Endometrial microvascular endothelial cells (primary cell): ENCODE results near the gene HLCS. TPM values are rescaled to one million over a fixed set of nuclear protein-coding genes. Genes with fewer than 3 reads are reported as not detected.

Experiments used
- in situ Hi-C: cut with HindIII; loops from 2 replicates; pipeline ENCODE4 v1.10.0; 2017; ENCODE audit warnings: low sequenced_read_pairs, low pct_unique_long_range_greater_than_20kb; ENCODE audit errors: inconsistent ontology term
- total RNA-seq: library from RNA; depleted of rRNA; stranded (reverse); fragments of >200 nt; gene quantifications from one replicate; pipeline ENCODE4 v1.2.3, GENCODE V29; 2015; ENCODE audit errors: inconsistent ontology term

The HLCS gene
- total RNA-seq, 1 donor from 2014 or later = 29.3 TPM

DNA sequence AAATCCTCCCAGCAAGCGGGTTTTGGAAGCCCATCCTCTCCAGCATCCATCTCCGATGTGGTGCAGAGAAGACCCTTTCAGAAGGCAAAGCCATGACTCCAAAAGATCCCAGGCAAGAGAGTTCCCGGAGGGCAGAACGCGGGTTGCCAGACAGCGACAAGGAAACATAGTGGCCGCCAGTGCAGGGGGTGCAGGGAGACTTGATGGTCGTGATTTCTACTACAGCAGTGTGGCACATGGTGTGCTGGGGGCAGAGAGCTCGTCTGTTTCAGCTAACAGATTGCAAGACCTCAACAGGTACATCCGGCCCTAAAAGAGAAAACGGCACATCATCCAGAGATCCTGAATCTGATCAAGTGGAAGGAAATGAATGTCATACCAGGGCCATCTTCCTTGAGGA is 74.3 kb downstream of the HLCS start:
- in situ Hi-C loops = no loop called here

DNA sequence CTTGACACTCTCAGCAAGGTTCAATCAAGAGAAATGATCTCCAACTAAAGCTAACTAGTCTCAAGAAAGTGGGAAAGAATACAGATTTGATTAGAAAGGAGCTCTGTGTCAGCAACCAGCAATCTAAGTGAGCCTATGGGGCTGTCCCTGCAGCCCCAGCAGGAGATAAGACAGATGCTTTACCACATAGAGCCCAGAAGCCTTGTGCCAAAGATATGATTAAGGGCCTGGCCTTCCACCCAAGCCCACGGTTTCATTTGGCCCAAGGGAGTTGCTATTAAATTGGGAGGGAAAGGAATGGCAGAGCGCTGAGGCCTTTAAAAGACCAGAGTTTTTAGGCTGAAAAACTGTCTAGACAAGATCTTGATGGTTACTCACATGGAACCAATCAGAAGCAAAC is 74.8 kb downstream of the HLCS start:
- in situ Hi-C loops = no loop called here

DNA sequence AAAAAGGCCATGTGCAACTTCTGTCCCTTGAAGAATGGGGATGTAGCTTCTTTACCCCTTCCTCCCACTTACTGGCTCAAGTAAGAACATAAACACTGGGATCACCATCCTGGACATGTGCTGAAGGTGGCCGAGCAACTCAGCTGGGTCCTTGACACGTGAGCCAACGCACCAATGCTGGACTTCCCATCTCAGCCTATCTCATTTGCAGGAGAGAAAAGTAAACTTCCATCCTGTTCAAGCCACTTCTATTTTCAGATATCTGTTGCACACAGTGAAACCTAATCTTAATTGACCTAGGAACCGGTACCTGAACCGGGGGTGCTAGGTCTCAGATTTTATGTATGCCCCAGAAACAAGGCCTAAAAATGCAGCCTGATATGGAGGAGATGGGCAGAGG is 75.3 kb downstream of the HLCS start:
- in situ Hi-C loops = no loop called here

DNA sequence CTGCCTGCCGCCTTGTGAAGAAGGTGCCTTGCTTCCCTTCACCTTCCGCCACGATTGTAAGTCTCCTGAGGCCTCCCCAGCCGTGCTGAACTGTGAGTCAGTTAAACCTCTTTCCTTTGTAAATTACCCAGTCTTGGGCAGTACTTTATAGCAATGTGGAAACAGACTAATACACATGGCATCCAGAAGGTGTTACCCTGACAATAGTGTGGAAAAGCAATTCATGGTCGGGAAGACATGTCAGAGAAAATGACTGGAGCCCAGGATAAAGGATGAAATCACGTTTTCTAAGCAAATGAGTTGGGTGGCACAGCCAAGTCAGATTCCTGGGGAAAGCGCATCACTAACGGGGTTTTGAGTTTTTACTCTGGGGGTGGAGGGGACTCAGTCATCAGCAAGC is 76.4 kb downstream of the HLCS start:
- in situ Hi-C loops = no loop called here

DNA sequence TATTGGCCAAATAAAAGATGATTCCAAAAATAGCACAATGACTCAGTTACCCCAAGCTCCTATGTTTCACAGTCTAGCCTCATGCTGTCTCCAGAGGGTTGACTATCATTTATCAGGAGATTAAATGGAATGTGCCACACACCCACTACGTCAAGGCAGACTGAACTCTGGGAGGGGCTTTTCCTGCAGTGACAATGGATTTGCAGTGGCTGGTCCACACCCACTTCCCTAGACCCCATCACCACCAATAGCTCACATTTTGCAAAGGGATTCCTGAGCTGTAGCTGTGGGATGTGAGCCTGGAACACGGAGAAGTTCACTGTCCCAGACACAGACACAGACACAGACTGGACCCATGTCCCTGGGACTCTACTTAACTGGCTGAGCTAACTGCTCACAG is 77.1 kb downstream of the HLCS start:
- in situ Hi-C loops = no loop called here

DNA sequence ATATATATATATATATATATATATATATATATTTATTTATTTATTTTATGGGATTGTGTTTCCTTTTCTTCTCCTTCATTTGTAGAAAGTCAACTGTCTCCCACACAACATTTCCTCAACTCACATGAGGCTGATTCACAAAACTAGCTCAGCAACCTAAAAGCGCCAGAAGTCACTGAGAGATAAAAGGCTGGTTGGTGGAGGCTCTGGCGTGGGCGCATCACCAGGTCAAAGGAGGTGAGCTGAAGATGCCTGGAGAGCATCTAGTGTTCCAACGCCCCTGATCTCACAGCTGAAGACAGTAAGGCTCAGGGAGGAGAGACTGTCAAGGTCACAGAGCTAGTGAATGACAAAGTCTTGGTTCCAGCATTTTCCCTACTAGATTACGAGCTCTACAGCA is 78.0 kb downstream of the HLCS start:
- in situ Hi-C loops = no loop called here

DNA sequence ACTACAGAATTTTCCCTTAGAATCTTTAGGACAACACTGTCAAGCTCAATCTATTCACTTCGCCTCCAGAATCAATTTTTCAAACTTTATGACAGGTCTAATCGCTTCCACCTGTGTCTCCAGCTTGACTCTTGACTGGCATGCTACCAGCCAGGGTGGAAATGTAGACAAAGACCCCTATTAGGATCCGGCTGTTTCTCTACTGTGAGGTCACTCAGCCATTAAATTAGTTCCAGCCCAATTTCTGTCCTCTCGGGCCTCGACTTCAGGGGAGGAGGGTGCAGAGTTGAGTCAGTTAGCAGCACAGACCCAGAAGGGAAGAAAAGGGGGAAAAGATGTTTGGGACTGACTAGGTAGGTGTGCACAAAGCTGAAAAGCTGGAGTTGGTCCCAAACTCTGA is 78.5 kb downstream of the HLCS start:
- in situ Hi-C loops = no loop called here

DNA sequence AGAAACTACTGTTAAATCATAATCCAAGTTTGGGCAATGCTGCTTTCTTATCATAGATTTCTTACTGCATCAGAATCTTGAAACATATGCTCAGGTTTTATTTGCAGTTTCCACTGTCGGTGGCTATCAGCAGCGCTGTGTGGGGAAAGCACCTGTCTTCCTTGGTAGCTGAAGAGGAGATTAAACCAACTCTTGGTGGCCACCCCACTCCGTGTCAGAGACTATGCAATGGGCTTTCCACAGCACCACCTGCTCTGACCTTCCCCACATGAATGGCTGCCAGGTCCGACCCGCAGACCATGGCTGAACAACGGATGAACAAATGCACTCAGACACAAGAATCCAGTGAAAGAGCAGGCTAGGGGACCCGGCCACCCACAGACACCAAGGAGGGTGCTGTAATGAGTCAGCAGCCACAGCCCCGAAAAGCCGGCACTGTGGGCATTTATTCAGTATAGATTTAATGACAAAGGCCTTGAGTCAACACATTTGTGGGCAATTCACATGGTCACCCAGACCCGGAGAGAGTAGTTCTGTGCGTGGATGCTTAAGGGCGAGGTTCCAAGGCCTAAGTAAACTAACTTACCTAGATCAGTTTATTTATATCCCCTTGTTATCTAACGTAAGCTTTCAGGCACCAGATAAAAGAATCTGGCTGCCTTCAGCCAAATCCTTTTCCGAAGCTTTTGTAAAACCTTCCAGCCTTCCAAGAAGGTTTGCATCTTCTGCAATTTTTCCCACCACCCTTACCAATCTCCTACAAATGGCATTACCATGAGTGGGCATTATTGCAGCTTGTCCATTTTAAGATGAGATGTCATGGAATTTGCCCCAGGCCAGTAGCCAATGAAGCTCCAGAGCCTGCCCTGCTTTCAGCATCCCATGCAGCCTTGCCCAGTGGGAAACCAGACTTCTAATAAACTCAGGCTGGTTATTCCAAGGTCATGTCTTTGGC is 82.7 kb downstream of the HLCS start:
- in situ Hi-C loops = no loop called here

DNA sequence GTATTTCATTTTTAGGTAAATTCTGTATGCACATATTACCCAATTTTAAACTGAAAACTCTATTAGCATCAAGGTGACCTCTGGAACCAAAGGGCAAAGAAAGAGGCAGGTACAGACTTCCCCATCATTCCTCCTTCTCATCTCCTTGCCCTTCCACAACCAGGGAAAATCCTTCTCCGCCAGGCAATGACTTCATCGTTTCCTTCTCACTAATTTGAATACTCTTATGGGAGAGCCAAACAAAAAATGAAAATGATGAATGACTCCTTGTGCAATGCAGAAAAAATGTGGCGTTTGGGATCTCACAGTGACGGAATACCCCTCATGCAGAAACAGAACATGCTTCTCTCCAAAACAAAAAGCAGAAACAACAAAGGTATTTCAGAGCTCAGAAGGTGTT is 83.7 kb downstream of the HLCS start:
- in situ Hi-C loops = no loop called here

DNA sequence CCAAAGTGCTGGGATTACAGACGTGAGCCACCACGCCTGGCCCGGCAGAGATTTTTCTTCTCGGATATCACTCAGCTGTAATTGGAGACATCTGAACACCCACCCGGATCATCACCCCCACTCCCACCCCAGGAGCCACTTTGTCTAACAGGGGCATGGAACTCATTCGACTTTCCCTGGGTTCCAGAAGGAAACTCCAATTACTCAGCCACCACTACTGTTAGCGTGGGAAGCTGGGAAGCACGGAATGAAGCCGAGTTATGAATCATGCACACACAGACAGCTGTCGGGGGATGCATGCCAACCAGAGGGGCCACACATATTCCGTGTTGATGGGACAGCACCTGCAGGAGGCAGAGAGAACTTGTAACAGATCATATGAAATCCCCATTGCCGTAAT is 85.2 kb downstream of the HLCS start:
- in situ Hi-C loops = no loop called here

DNA sequence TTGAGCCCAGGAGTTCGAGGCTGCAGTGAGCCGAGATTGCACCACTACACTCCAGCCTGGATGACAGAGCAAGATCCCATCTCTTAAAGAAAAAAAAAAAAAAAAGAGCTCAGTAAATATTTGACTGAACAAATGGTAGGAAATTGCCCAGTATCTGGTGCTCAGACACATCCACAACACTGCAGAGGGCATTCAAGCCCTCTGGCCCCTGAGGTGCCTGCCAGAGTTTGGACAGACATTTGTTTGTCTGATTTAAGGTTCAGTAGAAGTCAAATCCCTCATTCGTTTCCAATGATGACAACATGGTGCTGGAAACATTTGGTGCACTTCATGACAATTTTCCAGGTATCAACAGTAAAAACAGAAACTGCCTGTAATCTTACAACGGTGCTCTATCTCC is 86.6 kb downstream of the HLCS start:
- in situ Hi-C loops = no loop called here

DNA sequence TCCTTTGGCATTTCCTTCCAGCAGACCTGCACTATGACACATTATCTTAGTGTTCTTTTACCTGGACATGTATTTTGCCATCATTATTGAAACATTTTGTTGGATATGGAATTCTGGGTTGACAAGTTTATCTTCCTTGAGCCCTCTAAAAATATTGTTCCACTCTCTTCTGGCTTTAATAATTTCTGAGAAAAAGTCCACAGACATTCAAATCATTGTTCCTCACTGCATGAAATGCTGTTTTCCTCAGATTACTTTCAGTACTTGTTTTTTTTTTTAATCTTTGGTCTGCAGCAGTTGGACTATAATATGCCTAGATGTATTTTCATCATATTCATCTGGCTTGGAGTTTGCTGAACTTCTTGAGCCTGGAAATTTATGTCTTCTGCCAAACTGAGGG is 88.7 kb downstream of the HLCS start:
- in situ Hi-C loops = no loop called here

DNA sequence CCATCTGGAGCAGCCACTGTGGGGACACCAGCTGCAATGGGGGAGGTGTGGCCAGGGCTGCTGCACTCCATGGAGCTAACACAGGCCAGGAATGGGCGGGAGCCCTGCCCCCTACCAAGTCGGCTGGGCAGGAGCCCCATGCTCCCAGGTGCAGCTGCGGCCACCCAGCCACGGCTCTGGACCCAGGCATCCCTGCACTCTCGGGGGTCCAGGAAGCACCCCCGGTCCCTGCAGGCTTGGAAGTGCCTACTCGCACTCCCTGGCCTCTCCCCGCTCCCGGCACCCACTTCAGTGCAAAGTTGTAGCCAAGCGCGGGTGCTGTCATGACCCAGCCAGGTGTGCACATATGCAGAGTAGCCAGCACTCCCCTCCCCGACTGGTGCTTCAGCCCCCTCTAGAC is 91.8 kb downstream of the HLCS start:
- in situ Hi-C loops = no loop called here

DNA sequence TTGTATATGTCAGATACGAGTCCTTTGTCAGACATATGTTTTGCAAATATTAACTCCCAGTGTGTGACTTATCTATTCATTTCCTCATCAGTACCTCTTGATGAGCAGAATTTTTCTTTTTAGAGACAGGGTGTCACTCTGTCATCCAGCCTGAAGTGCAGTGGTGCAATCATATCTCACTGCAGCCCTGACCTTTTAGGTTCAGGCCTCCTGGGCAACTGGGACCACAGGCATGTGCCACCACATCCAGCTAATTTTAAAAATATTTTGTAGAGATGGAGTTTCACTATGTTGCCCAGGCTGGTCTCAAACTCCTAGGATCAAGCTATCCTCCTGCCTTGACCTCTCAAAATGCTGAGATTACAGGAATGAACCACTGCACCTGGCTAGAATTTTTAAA is 93.0 kb downstream of the HLCS start:
- in situ Hi-C loops = no loop called here

DNA sequence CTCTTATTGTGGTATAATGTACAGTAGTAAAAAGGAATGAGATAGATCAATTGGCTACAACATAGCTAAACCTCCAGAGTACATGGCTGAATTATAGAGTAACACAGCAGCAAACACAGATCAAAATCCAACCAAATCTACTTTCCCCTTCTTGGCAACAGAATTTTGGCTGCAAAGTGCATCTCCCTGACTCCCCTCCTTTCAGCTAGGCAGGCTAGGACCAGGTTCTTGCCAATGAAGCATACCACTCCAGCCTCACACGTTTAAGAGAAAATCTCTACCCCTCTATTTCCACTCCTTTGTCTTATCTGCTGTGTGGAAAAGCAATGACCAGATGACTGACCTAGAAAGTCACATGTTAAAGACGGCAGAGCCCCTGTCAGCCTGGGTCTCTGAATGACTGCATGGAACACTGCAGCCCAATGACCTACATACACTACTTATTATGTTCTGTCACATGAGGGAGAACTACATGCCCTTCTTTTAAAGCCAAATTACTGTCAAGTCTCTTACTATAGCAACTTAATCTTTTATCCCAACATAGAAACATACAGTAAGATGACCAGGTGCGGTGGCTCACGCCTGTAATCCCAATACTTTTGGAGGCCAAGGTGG is 99.1 kb downstream of the HLCS start:
- in situ Hi-C loops = no loop called here

DNA sequence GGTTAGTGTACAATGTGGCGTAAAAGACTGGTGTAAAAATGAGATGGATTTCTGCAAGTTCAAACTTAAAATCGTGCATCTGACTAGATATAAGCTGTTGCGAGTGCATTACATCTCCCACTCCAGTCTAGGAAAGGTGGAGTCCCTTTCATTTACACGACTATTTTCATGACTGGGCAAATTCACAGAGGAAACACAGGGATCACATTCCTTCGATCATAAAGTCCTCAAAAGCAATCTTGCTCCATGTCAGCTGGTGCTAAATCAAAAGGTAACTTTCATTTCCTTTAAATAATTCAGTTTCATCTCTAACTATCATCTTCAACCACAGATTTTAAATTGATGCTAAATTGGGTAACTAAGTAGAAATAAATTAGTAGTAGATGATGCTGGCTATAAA is 100.0 kb downstream of the HLCS start:
- in situ Hi-C loops = no loop called here

DNA sequence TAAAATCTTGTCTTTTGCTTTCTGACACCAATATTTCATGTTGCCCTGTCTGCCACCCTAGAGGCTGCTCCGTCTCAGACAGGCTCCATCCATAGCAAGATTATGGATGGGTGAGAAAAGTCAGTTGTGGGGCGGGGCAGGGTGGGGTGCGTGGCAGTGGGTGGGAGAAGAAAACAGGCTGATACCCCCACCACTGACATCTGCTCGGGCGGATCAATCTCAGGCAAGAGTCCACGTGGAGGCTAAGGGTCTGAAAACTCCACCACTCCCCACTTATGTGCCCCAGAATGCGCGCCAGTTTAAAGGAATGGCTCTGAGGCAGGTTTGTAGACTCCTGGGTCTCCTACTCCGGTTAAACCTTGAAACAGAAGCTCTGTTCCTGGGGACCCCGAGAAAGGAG is 101.5 kb downstream of the HLCS start:
- in situ Hi-C loops = no loop called here

DNA sequence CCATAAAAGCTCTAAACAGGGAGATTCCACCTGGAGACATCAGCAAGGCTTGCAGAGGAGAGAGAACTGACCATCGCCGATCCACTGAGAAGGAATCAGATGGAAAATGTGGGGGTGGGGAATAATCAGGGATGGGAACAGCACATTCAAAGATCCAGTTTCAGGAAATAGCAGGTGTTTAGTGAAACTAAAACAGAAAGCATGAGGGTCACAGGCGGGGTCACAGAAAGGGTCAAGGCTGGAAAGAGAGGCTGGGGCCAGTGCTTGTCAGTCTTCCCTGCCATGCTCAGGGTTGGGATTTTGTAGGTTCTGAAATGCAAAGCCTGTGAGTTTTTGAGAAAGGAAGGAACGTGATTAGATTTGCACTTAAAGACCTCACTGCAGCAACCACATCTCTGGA is 103.2 kb downstream of the HLCS start:
- in situ Hi-C loops = no loop called here

DNA sequence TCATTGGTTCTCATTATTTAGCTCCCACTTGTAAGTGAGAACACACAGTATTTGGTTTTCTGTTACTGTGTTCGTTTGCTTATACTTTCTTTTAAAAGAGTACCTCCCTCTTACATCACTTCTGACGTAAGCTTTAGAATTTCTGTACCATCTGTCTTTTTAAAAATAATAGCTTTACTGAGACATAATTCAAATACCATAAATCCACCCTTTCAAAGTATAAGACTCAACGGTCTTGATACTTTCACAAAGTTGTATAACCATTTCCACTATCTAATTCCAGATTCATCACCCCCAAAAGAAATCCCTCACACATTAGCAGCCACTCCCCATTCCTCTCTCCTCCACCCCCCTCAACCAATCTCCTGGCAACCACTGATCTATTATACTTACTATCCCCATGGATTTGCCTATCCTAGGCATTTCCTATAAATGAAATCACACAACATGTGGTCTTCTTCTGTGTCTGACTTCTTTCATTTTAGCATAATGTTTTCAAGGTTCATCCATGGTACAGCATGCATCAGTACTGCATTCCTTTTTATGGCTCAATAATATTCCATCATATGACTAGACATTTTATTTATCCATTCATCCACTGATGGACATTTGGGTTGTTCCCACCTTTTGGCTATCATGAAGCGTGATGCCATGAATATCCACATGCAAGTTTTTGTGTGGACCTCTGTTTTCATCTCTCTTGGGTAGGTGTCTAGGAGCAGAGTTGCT is 104.7 kb downstream of the HLCS start:
- in situ Hi-C loops = no loop called here
